Left cardiac atrium (tissue), 4 donors: ENCODE results near the gene LRCH1. TPM values are rescaled to one million over a fixed set of nuclear protein-coding genes. Genes with fewer than 3 reads are reported as not detected.

Experiments used
- ATAC-seq, 2 donors: fragments of 200-7000 bp; cut with Tn5 transposase; one replicate each; pipeline ENCODE4 v1.9.1; 2020; ENCODE audit warnings: mild to moderate bottlenecking in 2 of 2, moderate library complexity in 2 of 2
- DNase-seq: peaks from one replicate; pipeline ENCODE4 v3.0.0-alpha.2; 2020
- intact Hi-C, 2 donors: fragments of 100-400 bp; cut with DNase I; formaldehyde crosslinking; loops; one replicate each; pipeline versions ENCODE4 v1.14.1 to v1.15.1; 2022 to 2023
- total RNA-seq, 2 donors: library from RNA; stranded (reverse); fragmentation: NEBNext Ultra II Directional; extraction: Animal tissue kit (Norgen Biotek cat#: 25700); gene quantifications; one replicate each; pipeline ENCODE4 v1.2.1, GENCODE V29; 2021
- donor health status: DM: no; HTN: yes; CAD: no.
- donor health status: DM: no; HTN: yes; CAD: no; lungs with severe emphysema.
- donor health status: DM: yes; HTN: yes; CAD: no.
- donor health status: Dilated cardiomyopathy.

LRCH1 gene
- total RNA-seq, 2 donors from 2014 or later, result 10.8 to 13.7 TPM

- ATAC-seq (no peak), DNase-seq (no peak)
- intact Hi-C loops, result loop anchor here (5.0 to 10.0 kb wide), 4 partner anchors 50 to 162 kb away; no protein-coding TSS in a partner anchor
Observed at GRCh38 chr13:46554951-46555350, 2.0 kb downstream of the LRCH1 start.

- DNase-seq (no peak), ATAC-seq (no peak)
- intact Hi-C loops, result loop anchor here (10.0 kb wide), 1 partner anchor 49 kb away; no protein-coding TSS in a partner anchor
Observed at GRCh38 chr13:46555722-46556417, 2.9 kb downstream of the LRCH1 start.

GRCh38 chr13:46556418-46556779, 3.4 kb downstream of the LRCH1 start:
- no peak for DNase-seq
- intact Hi-C loops, result loop anchor here (10.0 kb wide), 1 partner anchor 48 kb away; no protein-coding TSS in a partner anchor
- no peak for ATAC-seq

GRCh38 chr13:46559272-46559805, 6.4 kb downstream of the LRCH1 start:
- DNase-seq (no peak), ATAC-seq (no peak)
- intact Hi-C loops, result loop anchor here (10.0 kb wide), 1 partner anchor 45 kb away; no protein-coding TSS in a partner anchor

GRCh38 chr13:46560778-46561177, 7.8 kb downstream of the LRCH1 start:
- ATAC-seq (no peak), DNase-seq (no peak)
- intact Hi-C loops, result no loop called here

- intact Hi-C loops, result no loop called here
- no peak for ATAC-seq
- DNase-seq, result no peak
Observed at GRCh38 chr13:46561286-46561685, 8.3 kb downstream of the LRCH1 start.

- intact Hi-C loops, result no loop called here
- DNase-seq, result no peak
- ATAC-seq, result no peak
Observed at GRCh38 chr13:46561691-46562090, 8.7 kb downstream of the LRCH1 start.

GRCh38 chr13:46562152-46562551, 9.2 kb downstream of the LRCH1 start:
- no peak for DNase-seq
- intact Hi-C loops, result no loop called here

DNA sequence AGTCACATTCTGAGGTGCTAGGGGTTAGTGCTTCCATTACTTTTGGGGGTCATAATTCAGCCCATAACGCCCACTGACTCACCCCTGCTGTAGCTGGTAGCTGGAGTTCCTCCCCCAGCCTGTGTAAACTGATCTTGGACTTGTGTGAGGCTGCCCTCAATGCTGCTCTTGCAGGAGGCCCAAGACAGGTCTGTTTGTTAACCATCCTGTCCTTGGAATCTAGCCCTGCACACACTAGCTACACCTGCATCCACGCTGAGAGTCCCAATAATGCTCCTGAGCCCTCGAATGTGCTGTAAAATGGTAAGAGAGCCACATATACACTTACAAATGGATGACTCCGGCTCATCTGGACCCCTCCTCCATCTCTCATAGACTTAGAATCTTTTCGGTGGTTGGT, 9.6 kb downstream of the LRCH1 start:
- DNase-seq, result no peak
- no peak for ATAC-seq
- intact Hi-C loops, result no loop called here

More at GRCh38 chr13:46562152-46562551, 9.2 kb downstream of the LRCH1 start:
- no peak for ATAC-seq

DNA sequence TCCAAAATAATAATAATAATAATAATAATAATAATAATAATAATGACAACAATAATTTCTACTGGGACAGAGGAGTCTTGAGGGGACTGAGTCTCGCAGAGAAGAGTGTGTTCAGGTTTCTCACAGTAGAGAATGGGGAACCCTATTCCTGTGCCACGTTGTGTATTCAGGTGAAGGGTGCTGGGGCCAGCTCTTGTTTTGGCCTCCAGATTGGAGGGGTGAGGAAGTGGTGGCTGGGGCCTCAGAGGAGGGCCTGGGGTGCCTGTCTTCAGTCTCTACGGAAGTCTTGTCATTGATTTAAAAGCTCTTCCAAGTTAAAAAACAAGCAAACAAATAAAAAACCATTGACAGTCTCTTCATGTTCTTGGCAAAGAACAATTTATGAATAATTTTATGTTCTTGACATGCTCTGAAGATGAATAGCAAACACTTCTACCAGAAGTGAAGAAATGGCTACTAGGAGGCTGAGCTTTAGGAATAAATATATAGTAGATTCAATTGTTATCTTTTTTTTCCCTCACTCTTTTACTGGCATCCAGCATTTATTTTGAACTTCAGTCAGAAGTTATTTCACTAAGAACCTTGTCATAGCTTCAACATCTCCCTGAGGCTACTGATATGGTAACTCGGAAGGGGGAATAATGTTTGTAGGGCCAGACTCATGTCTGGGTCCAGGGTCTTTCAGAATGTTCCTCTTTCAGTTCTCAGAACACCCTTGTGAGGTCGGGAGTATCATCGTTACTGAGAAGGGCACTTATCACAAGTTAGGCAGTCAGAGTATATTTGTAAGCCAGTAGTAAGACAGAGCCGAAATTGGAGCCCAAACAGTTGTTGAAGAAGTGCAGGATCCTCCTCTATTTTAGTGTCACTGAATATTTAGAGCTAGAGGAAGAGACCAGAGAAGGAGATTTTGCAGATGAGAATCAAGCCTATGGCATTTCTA, 13.1 kb downstream of the LRCH1 start:
- DNase-seq (no peak), ATAC-seq (peak in 1 of 2 donors; percentile 26)
- intact Hi-C loops, result no loop called here

DNA sequence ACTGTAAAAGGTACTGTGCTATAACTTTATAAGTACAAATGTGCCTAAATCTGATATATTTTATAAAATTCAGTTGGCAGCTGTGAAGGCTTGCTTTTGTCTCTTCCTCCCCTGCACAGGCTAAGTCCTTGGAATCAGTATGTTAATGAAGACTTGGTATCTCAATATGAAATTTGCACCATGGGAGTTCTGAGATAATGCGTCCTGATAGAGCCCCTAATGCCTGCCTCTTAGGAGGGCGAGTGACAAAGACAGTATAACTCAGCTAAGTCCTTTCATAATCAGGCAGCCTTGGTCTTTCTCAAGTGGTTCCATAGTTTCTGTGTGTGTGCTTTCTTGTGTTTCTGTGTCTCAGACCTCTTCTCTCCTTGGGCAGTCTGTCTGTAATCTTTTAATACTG, 14.7 kb downstream of the LRCH1 start:
- intact Hi-C loops, result no loop called here
- ATAC-seq (no peak), DNase-seq (no peak)

DNA sequence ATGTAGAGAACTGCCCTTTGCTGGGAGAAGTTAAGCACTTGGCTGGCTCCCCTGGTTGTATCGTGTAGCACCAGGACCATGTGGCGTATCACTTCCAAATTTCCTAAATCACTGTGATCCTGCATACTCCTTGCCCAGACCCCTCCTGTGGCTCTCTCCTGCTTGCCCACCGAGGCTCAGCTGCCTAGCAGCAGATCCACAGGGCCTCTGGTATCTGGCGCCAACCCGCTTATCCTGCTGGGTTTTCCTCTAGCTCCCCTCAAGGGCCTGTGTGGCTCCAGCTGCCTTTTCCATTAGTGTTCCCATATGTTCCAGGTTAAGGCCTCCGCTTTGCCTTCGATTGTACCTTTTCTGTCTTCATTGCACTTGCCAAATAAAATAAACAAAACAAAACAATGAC, 16.5 kb downstream of the LRCH1 start:
- DNase-seq (no peak), ATAC-seq (no peak)
- intact Hi-C loops, result no loop called here

DNA sequence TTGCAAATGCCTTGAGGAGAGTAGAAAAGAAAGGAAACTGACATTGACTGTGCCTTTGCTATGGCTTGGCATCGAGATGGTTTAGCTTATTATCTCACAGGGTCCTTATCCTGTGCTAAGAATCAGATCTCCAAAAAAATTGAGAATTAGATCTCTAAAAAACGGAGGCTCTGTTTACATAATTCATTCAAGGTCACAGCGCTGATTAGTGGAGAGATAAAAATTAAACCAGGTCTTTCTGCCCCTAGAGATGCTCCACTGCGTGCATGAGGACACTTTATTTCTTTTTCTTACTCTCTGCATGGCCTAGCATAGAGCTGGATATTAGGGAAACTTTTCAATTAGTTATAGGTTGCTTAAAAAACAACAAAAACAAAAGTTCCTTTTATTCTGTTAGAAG, 17.3 kb downstream of the LRCH1 start:
- no peak for DNase-seq
- intact Hi-C loops, result no loop called here

GRCh38 chr13:46571189-46571908, 18.4 kb downstream of the LRCH1 start:
- DNase-seq (no peak), ATAC-seq (peak; percentile 60 to 67)
- intact Hi-C loops, result no loop called here

More for the DNA sequence above, 17.3 kb downstream of the LRCH1 start:
- ATAC-seq, result no peak

DNA sequence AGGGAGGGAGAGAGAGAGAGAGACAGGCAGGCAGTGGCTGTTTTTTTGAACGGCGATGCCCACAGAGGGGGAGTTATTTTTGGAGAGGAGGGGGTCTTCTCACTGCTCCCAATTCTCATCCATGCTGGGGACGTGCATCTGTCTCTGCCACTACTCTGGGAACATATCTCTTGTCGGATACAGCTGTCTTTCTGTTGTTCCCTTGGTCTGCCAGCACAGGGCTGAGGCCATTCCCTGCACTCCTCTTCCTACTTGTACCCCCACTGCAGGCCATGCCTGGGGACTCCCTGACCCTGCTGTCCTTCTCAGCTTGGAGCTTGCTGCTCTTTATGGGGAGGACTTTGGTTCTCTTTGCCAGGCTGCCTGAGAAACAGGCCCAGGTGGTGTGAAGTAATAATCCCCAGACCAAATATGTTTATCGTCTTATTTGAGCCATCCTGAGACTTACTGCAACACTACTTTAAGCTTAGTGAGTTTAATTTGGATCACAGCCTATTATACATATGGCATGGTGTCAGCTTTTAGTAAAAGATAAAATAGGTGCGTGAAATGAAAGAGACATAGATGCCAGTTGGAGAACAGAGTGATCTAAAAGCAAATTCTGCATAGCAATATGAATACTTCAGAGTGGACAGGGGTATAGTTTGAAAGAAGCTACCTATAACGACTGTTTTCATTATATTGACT, 19.1 kb downstream of the LRCH1 start:
- no peak for DNase-seq
- ATAC-seq, result peak in 1 of 2 donors; percentile 19
- intact Hi-C loops, result no loop called here

DNA sequence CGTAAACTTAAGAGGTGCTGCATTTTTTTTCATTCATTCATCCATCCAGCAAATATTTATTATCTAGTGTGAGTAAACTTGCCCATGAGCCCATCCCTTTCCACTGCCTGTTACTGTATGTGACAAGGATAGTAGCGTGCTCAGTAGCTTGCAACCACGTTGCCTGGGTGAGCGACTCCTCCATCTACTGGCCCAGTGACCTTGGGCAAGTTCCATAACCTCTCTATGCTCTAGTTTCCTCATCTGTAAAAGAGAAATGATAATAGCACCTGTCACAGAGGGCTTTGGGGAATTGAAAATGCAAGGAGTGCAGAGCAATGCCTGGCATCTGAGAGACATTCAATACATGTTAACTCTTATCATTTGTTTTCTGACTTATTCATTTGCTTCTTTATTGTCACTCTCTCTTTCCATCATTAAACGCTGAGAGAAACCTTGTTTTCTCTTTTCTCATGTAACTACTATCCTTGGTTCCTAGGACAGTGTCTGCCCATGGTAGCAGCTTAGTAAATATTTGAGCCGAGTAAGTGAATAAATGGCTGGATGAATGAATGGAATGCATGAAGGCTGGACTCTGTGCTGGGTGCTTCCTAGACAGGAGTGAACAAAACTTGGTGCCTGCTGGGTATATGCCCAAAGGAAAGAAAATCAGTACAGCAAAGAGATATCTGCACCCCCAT, 19.9 kb downstream of the LRCH1 start:
- ATAC-seq (no peak), DNase-seq (no peak)
- intact Hi-C loops, result no loop called here

- DNase-seq, result no peak
- peak in 1 of 2 donors; percentile 25 for ATAC-seq
- intact Hi-C loops, result no loop called here
Observed at GRCh38 chr13:46575301-46575771, 22.4 kb downstream of the LRCH1 start.

DNA sequence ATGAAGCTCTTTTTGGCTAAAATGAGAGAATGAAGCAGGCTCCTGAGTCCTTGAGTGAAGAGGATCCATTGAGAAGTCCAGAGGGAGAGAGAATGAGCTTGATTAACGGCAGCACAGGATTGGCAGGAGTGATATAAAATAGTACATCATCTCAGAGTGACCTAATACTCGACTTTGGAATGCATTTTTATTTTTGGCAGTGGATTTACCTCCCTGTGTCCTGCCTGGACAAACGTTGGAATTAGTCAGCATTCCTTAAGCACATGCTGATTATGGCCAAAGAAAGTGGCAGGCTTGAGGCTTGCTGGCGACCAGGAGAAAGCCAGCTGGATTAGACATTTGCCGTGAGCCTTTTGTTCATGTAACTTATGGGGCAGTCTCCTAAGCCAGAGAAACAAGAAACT, 22.9 kb downstream of the LRCH1 start:
- intact Hi-C loops, result no loop called here
- ATAC-seq, result peak; percentile 75 to 86
- DNase-seq, result peak; percentile 27
